Activated CD4-positive, alpha-beta T cell treated with anti-CD3 and anti-CD28 coated beads, Interleukin-2, amount 50 U/mL, for 48 hours (primary cell): Measurements from ENCODE around the gene ALAS1.

Experiments
- DNase-seq, 2 experiments: peaks; one replicate each; pipeline ENCODE4 v3.0.0-alpha.2; 2020

The ALAS1 gene

DNA sequence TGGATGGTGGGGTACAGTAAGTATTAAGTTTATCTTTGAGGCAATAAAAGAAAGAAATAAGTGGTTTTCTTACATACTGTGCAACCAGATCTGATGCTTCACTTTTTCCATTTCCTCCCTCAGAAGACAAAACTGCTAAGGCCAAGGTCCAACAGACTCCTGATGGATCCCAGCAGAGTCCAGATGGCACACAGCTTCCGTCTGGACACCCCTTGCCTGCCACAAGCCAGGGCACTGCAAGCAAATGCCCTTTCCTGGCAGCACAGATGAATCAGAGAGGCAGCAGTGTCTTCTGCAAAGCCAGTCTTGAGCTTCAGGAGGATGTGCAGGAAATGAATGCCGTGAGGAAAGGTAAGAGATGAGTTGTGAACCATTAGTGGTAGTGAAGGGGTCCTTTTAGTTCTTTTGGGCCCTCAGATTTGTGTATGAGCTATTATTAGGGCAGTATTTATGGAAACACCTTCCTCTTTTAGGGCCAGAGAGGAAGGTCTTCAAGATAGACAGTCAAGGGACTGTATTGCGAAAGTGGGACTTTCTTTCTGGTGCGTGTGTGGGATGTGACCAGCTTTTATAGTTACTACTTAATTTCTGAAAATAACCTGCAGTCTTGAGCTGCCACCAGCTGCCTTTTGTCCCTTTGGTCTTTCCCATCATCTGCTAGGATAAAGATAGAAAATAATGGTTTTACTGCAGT is 4.6 kb downstream of the ALAS1 start:
- DNase-seq: no peak

DNA sequence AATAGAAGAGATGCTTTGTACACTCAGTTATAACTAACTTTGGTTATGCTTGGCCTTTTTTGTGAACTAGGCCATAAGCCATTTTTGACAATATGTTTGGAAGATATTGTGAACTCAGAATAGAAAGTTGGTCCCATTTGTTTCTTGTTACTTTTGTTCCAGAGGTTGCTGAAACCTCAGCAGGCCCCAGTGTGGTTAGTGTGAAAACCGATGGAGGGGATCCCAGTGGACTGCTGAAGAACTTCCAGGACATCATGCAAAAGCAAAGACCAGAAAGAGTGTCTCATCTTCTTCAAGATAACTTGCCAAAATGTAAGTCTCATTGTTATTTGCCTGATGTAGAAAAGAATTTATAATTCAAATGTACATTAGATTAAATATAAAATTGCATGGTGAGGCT is 5.7 kb downstream of the ALAS1 start:
- no peak for DNase-seq

DNA sequence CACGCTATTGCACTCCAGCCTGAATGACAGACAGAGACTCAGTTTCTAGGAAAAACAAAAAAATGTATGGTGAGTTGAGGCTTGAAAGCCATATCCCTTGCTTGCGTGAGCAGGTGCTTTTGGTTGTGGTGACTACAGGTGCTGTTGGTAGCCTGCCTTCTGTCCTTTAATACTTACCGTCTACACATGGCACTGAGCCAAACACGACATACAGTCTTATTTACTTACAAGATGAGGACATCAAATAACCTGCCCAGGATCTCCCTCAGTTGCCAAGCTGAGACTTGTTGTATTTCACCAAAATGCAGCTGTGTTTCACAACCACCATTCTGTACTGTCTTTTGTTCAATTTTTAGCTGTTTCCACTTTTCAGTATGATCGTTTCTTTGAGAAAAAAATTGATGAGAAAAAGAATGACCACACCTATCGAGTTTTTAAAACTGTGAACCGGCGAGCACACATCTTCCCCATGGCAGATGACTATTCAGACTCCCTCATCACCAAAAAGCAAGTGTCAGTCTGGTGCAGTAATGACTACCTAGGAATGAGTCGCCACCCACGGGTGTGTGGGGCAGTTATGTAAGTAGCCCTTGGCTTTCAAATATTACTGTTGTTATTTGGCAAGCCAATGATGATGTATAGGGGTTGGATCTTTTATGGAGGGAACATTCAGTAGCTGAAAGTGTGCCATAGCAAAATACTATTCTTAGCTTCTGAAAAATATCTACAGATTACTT is 6.5 kb downstream of the ALAS1 start:
- DNase-seq: no peak

DNA sequence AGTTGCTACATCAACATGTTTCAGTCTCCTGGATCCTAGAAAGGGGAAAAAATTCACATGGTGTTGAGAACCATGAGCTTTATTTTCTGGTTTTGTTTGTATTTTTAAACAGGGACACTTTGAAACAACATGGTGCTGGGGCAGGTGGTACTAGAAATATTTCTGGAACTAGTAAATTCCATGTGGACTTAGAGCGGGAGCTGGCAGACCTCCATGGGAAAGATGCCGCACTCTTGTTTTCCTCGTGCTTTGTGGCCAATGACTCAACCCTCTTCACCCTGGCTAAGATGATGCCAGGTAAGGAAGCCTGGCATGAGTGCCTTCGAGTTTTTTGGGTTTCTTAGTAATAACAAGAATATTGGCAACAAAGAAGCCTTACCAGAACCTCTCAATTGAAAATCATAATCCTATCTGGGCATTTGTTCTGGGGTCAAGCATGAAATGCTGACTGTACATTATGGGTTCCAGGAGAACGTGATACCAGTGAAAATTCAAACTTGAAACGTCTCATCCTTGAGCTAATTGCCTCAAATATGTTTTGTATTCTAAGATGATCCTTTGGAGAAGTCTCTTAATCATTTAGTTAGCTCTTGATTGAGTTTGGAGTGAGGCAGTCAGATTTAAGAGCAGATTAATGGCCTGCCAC is 7.9 kb downstream of the ALAS1 start:
- no peak for DNase-seq

DNA sequence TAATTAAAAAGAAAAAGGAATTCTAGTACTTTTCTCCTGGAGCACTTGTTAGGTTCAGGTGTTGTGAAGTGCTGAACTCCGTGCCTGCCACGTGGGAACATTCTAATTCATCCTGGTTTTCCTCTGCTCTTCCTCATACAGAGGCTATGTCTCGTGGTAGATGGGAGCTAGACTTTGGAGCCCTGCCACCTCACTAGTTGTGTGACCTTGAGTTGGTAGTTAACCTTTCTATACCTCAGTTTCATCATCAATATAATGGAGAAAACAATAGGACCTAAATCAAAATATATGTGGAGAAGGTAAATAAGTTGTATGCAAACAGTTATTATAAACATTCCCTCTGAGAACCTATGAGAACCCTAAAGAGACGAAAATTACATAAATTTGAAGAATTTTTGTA is 10.6 kb downstream of the ALAS1 start:
- DNase-seq: no peak

DNA sequence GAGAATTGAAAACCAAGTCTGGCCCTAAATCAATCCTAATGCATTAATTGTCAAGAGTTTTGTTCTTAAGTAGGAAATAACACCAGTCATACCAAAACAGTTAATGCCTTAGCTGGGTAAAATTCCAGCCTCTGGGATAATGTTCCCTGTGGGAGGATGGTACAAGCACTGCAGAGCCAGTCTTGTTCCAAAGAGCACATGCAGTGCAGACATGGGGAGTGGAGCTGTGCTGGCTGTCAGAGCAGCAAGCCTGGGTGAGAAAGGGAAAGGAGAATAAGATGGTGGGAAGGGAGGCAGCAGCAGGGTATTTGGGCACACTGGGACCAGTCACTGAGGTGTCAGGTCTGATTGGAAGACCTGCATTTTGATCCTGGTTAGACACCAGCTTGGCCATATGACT is 12.1 kb downstream of the ALAS1 start:
- DNase-seq: no peak

DNA sequence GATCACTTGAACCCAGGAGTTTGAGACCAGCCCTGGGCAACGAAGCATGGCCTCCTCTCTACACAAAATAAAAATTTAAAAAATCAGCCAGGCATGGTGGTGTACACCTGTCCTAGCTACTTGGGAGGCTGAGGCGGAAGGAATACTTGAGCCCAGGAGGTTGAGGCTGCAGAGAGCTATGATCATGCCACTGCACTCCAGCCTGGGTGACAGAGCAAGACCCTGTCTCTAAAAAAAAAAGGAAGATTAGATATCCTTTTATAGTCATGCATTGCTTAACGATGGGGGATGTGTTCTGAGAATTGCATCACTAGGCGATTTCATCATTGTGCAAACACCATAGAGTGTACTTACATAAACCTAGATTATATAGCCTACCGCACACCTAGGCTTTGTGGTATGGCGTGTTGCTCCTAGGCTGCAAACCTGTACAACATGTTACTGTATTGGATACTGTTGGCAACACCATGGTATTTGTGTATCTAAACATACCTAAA is 12.6 kb downstream of the ALAS1 start:
- DNase-seq: no peak

DNA sequence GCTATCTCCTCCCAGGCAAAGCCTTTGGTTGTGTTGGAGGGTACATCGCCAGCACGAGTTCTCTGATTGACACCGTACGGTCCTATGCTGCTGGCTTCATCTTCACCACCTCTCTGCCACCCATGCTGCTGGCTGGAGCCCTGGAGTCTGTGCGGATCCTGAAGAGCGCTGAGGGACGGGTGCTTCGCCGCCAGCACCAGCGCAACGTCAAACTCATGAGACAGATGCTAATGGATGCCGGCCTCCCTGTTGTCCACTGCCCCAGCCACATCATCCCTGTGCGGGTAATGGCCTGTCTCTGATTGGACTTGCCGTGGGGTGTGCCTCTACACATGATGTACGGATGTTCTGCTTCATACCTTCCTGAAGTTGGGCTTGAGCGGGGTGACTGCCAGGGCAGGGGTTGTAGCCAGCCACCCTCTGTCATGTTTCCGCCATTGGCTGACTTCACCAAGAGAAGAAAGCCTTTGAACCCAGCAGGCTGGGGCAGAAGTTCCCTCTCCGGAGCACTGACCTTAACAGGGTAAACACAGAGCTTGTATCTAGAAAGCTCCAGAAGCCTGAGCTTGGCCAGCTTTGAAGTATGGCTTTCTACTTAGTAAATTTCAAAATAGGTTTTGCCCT is 13.4 kb downstream of the ALAS1 start:
- no peak for DNase-seq

DNA sequence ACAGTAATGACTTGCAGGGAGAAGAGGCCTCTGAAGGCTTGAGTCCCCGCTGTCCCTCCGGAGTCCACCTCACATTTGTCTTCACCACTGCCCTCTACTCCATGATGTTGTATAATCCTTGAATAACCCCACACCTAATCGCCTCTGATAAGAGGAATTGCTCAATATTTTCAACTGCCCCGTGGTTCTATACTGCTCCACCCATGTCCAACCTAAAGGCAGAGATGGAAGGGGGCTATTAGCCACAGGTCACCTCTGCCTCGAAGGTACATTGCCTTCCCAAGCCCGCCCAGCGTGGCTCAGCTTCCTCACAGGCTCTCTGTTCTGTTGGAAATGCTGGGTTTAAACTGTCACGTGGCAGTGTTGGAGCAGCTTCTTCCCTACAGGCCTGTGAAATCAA is 15.0 kb downstream of the ALAS1 start:
- DNase-seq: no peak

DNA sequence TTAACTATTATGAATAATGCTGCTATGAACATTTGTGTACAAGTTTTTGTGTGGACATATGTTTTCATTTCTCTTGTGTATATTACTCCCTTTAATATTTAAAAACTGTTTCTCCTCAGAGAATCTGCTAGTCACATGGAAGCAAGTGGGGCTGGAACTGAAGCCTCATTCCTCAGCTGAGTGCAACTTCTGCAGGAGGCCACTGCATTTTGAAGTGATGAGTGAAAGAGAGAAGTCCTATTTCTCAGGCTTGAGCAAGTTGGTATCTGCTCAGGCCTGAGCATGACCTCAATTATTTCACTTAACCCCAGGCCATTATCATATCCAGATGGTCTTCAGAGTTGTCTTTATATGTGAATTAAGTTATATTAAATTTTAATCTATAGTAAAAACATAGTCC is 15.9 kb downstream of the ALAS1 start:
- no peak for DNase-seq

DNA sequence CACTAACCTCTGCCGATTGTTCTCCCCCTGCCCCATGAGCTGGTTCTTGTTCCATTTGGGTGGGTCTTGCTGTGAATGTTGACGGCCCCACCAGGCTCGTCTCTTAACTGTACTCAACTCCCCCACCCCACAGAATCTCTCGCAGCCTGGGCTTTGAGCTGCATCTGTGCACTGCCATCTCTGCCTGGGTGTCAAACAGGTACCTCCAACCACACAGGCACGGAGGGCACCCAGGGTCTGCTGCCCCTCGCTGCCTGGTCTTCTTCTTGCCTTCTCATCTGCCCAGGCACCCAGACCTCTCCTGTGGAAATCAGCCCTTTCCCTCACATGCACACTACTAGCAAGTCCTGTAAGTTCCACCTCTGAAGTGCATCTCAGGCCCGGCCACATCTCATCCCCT is 17.4 kb downstream of the ALAS1 start:
- DNase-seq: no peak

DNA sequence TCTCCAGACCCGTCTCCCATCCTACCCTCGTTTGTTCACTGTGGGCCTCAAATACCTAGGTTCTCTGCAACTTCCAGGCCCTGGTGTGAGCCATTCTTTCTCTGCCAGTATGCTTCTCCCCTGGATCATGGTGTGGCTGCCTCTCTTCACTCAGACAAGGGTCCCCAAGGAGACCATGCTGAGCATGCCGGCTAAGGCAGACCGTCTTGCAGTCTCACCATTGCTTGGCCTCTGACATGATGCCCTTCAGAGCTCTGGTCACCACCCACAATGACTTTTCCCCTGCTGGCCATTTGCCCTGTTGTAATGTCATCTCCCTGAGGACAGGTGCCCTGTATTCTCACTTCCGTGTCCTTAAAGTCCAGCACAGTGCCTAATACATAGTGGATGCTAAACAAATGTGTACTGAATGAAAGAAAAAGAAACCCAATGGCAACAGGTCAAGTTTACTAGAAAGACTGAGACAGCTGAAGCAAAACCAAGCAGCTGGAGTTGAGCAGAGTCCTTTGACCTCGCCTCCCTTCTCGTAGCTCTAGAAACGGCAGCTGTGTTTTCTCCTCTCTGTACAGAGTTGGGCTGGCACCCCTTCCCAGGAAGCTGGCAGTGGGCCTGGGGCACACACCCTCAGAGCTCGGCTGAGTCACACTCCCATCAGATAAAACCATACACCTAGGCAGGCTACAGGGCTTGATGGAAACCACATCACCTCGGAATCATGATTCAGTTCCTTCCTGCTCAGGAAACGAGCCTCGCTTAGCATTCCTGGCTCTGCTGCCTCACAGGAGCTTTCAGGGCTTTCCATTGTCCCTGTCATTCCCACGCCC is 18.8 kb downstream of the ALAS1 start:
- DNase-seq: peak; percentile 41 to 58

DNA sequence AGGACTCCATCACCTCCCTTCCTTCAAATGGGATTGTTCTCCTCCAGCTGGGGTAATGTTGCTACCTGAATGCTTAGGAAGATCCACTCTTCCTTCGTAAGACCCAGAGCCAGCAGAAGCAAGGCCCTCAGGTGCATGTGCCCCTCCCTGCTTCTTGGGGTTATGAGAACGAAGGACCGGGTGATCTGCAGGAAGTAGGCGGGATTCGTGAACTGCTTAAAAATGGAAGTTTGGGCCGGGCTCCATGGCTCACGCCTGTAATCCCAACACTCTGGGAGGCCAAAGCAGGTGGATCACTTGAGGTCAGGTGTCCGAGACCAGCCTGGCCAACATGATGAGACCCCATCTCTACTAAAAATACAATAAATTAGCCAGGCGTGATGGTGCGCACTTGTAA is 19.4 kb downstream of the ALAS1 start:
- DNase-seq: no peak

DNA sequence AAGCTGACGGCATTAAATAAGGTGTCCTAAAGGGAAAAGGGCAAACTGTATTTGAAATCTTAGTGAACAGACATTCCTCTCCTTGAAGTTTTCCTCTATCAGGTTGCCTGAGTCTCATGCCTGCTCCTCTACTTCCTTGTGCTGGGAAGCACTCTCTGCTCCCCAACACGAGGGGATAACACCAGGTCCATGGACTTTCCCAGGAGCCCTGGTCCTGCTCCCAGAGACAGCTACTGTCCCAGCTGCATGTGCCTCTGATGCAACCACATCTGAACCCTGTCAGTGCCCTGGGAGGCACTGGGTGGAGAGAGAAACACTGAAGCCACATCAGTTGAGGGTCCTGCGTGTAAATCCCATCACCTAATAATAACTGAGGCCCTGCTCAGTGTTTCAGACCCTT is 20.1 kb downstream of the ALAS1 start:
- DNase-seq: no peak

DNA sequence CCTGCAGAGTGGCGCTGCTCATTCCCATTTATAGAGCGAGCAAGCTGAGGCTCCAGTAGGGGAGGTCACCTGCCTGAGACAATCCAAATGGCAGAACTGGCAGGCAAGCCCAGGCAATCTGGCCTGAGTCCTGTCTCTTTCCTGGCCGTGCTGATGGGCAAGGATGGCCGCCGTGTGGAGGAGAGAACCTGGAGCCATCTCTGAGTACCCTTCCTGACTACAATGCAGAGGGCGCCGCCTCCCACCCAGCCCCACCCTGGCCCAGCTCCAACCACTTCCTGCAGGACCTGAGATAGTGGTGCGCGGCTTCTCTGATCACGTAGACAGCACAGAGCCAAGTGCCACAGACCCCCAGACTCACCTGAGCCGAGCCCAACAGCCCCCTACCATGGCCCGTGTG is 20.5 kb downstream of the ALAS1 start:
- DNase-seq: no peak

DNA sequence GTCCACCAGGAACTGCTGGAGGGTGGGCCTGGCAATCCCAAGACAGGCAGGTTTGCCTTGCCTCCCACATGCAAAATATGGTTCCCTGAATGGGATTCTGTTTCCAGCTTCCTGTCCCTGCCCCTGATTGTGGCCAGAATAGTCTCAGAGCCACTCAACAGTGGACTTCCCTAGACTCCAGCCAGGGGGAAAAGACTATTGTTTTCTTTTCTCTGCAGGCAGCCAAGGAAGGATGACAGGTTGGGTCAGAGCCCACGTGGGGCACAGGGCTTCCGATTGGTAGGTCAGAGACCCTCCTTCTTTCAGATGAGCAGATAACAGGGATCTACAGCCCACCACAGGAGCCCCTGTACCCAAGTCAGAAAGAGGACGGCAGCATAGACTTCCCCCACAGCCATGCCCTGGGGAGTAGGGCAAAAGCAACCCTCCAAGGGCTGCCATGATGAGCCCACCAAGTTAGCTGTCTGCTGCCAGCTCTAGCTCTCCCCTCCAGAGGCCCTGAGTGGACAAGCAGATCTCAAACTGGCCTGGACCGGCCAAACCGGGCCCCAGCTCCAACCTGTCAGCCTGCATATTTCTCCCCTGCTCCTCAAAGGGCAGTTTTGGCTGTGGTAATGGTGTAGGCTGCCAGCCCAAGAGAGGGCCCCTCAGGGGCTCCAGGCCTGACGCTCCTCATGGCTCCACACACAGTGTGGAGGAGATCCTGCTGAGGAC is 21.1 kb downstream of the ALAS1 start:
- DNase-seq: no peak

DNA sequence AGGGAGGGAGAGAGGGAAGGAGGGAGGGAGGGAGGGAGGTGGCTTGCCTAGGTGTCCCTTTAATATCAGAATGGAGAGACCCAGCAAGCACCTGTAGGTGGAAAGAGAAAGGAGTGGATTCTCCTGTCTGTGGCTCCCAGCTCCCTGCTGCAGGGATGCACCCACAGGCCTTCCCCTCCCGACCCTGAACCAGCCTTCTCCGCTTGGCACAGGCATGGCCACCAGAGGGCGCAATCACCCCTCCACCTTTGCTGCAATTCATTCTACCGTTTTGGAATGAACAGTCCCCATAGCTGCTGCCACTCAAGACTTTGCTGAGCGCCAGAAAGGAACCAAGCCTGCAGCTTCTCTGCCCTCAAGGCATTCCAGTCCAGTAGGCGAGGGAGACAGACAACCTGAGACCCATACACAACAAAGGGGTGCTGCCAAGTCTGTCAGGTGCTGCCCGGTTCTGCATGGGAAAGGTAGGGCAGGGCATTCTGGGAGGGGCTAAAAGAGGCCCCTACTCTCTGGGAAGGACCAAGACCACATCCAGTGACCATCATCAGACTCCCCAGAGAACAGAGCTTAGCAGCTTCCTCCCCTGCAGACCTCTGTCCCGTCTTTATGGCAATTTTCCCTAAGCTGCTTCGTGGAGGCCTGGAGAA is 22.5 kb downstream of the ALAS1 start:
- peak; percentile 95 to 96 for DNase-seq

DNA sequence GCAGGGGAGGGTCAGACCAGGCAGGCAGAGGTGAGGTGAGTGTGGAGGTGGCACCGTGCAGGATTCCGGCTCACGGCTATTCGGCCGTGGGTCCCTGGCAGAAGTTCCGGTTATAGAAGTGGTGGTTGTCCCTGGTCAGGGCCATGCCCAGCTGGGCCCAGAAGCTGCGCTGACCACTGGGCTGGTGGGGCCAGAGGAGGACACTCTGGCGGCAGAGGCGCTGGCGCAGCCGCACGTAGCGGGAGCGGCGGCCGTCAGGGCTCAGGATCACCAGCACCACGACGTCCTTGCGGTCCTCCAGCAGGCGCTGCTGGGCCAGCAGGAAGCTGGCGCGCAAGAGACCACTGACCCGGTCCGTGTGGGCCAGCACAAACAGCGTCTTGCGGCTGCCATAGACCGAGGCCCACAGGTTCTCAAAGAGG is 23.2 kb downstream of the ALAS1 start:
- no peak for DNase-seq

DNA sequence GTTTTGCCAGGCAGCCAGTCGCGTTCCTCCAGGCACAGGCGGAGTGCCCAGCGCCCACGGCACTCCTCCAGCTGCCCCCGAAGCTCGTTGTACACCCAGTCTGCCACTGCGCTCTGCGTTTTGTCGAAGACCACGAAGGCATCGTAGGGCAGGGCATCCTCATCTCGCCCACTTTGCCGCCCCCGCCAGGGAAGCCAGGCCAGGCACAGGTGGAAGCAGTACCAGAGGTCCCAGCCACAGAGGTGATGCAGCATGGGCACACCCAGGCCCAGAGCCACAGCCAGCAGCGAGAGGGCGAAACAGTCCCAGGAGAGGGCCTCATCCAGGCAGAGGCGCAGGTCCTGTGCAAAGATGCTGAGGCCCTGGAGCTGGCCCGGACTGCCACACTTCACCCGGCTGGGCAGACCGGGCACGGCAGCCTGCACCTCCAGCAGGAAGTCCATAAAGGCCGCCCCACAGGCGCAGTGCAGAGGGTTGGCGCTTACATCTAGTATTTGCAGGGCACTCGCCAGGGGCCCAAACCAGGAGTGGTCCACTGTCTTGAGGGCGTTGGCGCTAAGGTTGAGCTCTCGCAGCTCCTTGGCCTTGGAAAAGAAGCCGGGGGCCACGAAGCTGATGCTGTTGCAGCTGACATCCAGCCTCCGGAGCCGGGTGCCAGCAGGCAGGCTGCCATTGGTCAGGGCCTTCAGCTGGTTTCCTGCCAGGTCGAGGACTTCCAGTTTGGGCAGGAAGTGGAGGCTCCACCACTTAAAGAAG is 23.8 kb downstream of the ALAS1 start:
- DNase-seq: peak in 1 of 2 experiments; percentile 60
